GM23248 (cell line): ENCODE data around the gene DMBX1. TPM values are rescaled to one million over a fixed set of nuclear protein-coding genes. Genes with fewer than 3 reads are reported as not detected.
A peak's percentile ranks its signal among the peaks of the same experiment; 100 is the strongest.

Experiments
- DNase-seq: peaks from one replicate; pipeline ENCODE4 v3.0.0-alpha.2; 2015
- H2AFZ ChIP-seq: fragments of 200-600 bp; sonication (generic); 2 replicates; pipeline ENCODE4 v1.6.1; 2016; ENCODE audit warnings: antibody characterized with exemption
- H3F3A ChIP-seq: fragments of 200-600 bp; sonication (generic); 2 replicates; pipeline ENCODE4 v1.6.1; 2016; ENCODE audit warnings: mild to moderate bottlenecking, antibody characterized with exemption, mixed run types; ENCODE audit not compliant: insufficient read depth
- H3K27ac ChIP-seq: fragments of 200-600 bp; sonication (generic); 2 replicates; pipeline ENCODE4 v1.5.1; 2016; ENCODE audit warnings: mild to moderate bottlenecking
- H3K27me3 ChIP-seq: fragments of 200-600 bp; sonication (generic); replicated peaks from 2 replicates; pipeline ENCODE4 v1.6.1; 2016; ENCODE audit warnings: mild to moderate bottlenecking; ENCODE audit not compliant: insufficient read depth
- H3K36me3 ChIP-seq: fragments of 200-600 bp; sonication (generic); 2 replicates; pipeline ENCODE4 v1.6.1; 2016; ENCODE audit warnings: low read depth, mild to moderate bottlenecking
- H3K4me1 ChIP-seq: fragments of 200-600 bp; sonication (generic); 2 replicates; pipeline ENCODE4 v1.6.1; 2016; ENCODE audit warnings: mild to moderate bottlenecking; ENCODE audit not compliant: insufficient read depth
- H3K4me2 ChIP-seq: fragments of 200-600 bp; sonication (generic); one replicate; pipeline ENCODE4 v1.6.1; 2016; ENCODE audit warnings: mild to moderate bottlenecking; ENCODE audit not compliant: unreplicated experiment
- H3K4me3 ChIP-seq: fragments of 200-600 bp; sonication (generic); 2 replicates; pipeline ENCODE4 v1.5.1; 2016; ENCODE audit warnings: mild to moderate bottlenecking
- H3K79me2 ChIP-seq: fragments of 200-600 bp; sonication (generic); 2 replicates; pipeline ENCODE4 v1.6.1; 2016; ENCODE audit warnings: mild to moderate bottlenecking; ENCODE audit not compliant: insufficient read depth
- H3K9ac ChIP-seq: fragments of 200-600 bp; sonication (generic); 2 replicates; pipeline ENCODE4 v1.6.1; 2016; ENCODE audit warnings: mild to moderate bottlenecking
- H3K9me2 ChIP-seq: fragments of 200-600 bp; sonication (generic); 2 replicates; pipeline ENCODE4 v1.6.1; 2016; ENCODE audit warnings: mixed run types, mild to moderate bottlenecking, moderate library complexity; ENCODE audit not compliant: insufficient read depth
- H3K9me3 ChIP-seq: fragments of 200-600 bp; sonication (generic); one replicate; pipeline ENCODE4 v1.6.1; 2017; ENCODE audit warnings: low read depth
- H4K20me1 ChIP-seq: fragments of 200-600 bp; sonication (generic); 2 replicates; pipeline ENCODE4 v1.6.0; 2016; ENCODE audit not compliant: insufficient read depth
- EZH2 ChIP-seq: fragments of 200-600 bp; sonication (generic); IDR thresholded peaks from 2 replicates; pipeline ENCODE4 v1.6.1; 2018; ENCODE audit warnings: antibody characterized with exemption, mild to moderate bottlenecking; ENCODE audit not compliant: insufficient read depth, poor library complexity, severe bottlenecking
- EZH2phosphoT487 ChIP-seq: fragments of 200-600 bp; sonication (generic); IDR thresholded peaks from 2 replicates; pipeline ENCODE4 v1.6.1; 2018; ENCODE audit warnings: antibody characterized with exemption, moderate library complexity, mild to moderate bottlenecking, low read depth; ENCODE audit not compliant: insufficient read depth
- WGBS, 2 experiments: methylation state at CpG; one replicate each; pipeline ENCODE4 v1.1.6; 2015 to 2017; ENCODE audit warnings: low lambda C conversion rate in 2 of 2, low coverage in 1 of 2; ENCODE audit errors: missing lambda C conversion rate in 2 of 2; 5-methylcytosine and 5-hydroxymethylcytosine counted together
- in situ Hi-C: fragments of 300-500 bp; cut with MboI; formaldehyde crosslinking; loops from 2 replicates; pipeline ENCODE4 v1.15.0; 2020
- polyA plus RNA-seq: library from polyadenylated mRNA; unstranded; fragments of >200 nt; fragmentation: Nextera tagmentation; extraction: Ambion mirVana; gene quantifications from 2 replicates; pipeline ENCODE4 v1.2.1, GENCODE V29; 2016
- total RNA-seq: library from RNA; depleted of rRNA; stranded (reverse); fragments of >200 nt; shearing (Covaris generic); gene quantifications from 2 replicates; pipeline ENCODE4 v1.2.3, GENCODE V29; 2014

DMBX1 gene
- total and polyA plus RNA-seq, 2 experiments from 2014 or later = not detected

DNA sequence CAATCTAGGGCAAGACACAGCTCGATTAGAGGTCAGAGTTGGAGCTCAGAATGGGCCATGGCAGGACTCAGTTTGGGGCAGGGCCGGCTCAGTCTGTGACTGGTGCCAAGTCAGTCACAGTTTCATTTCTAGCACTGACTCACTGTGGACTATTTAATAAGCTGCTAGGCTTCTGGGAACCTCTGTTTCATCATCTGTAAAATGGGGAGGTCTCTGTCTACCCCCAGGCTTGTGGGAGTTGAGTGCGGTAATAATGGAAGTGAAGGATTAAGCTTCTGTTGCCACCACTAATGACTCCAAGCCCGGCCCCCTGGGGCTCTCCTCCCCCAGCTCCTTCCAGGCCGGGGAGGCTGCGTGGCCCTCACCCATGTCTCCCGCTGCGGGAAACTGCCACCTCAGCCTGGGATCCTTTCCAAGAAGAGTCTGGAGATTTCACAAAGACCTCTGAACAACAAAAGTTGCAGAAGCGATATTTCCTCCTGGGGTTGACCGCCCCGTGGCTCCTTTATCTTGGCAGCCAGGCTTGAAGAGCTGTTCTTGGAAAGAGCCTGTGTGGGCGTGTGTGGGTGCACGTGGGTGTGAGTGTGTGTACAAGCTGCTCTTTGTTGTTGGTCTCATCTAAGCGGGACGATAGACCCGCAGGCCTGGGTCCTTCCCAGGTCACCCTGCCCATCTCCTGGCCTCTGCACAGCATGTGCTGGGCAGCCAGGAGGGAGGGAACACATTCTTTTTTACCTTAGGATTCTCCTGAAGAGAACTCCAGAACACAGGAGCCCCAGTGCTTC, 32.7 kb downstream of the DMBX1 start:
- in situ Hi-C loops = loop anchor here (10.0 kb wide), 1 partner anchor 48 kb away; no protein-coding TSS in a partner anchor
- peak overlapping the region; percentile 50 for H3K9ac ChIP-seq
- peak; percentile 91 for DNase-seq
- no peaks in the 10 kb centered on the region for H3K9me2 ChIP-seq
- peak overlapping the region; percentile 64 for H2AFZ ChIP-seq
- 2 to 3% methylated on average over 16 of the region's 16 CpGs for WGBS, 2 experiments
- H4K20me1 ChIP-seq = no peaks in the 10 kb centered on the region
- peak overlapping the region; percentile 23 for H3K4me2 ChIP-seq
- H3K36me3 ChIP-seq = no peaks in the 10 kb centered on the region
- TF ChIP-seq EZH2phosphoT487 (peak; percentile 83; the same call in 1 of the 2 replicates), EZH2 (no peak)
- no peaks in the 10 kb centered on the region for H3K9me3 ChIP-seq
- H3K4me3 ChIP-seq = 0 out of 2 replicates have a peak overlapping the region, but pooled peaks have one; percentile 19
- H3K79me2 ChIP-seq = no peaks in the 10 kb centered on the region
- peak overlapping the region; percentile 69 for H3K27ac ChIP-seq
- peaks cover 34% of the 10 kb centered on the region for H3K4me1 ChIP-seq
- peaks cover 24% of the 10 kb centered on the region; the same call in 1 of the 2 replicates for H3F3A ChIP-seq
- H3K27me3 ChIP-seq = no peaks in the 10 kb centered on the region

GRCh38 chr1:46522969-46523320, 33.3 kb downstream of the DMBX1 start:
- Histone ChIP-seq H3F3A (peaks cover 24% of the 10 kb centered on the region; the same call in 1 of the 2 replicates), H3K27me3 (no peaks in the 10 kb centered on the region), H3K79me2 (no peaks in the 10 kb centered on the region), H3K9me2 (no peaks in the 10 kb centered on the region), H3K9me3 (no peaks in the 10 kb centered on the region), H3K4me1 (peaks cover 34% of the 10 kb centered on the region), H3K9ac (peak overlapping the region; percentile 50), H3K4me3 (0 out of 2 replicates have a peak overlapping the region, but pooled peaks have one; percentile 19), H2AFZ (no peak overlapping the region), H4K20me1 (no peaks in the 10 kb centered on the region), H3K36me3 (no peaks in the 10 kb centered on the region), H3K4me2 (peak overlapping the region; percentile 20), H3K27ac (peak overlapping the region; percentile 69)
- 74 to 76% methylated on average over 13 of the region's 13 CpGs for WGBS, 2 experiments
- TF ChIP-seq EZH2 (no peak), EZH2phosphoT487 (no peak)
- no peak for DNase-seq
- in situ Hi-C loops = loop anchor here (10.0 kb wide), 1 partner anchor 48 kb away; no protein-coding TSS in a partner anchor

GRCh38 chr1:46523496-46524353, 34.1 kb downstream of the DMBX1 start:
- peaks cover 34% of the 10 kb centered on the region for H3K4me1 ChIP-seq
- no peak overlapping the region for H3K4me3 ChIP-seq
- in situ Hi-C loops = loop anchor here (10.0 kb wide), 1 partner anchor 49 kb away; no protein-coding TSS in a partner anchor

GRCh38 chr1:46524843-46525242, 35.2 kb downstream of the DMBX1 start:
- TF ChIP-seq EZH2phosphoT487 (no peak), EZH2 (no peak)

More at GRCh38 chr1:46523496-46524353, 34.1 kb downstream of the DMBX1 start:
- Histone ChIP-seq H3K9ac (no peak overlapping the region), H2AFZ (no peak overlapping the region), H3F3A (peaks cover 24% of the 10 kb centered on the region; the same call in 1 of the 2 replicates), H3K79me2 (no peaks in the 10 kb centered on the region), H3K9me2 (no peaks in the 10 kb centered on the region), H3K9me3 (no peaks in the 10 kb centered on the region), H3K27me3 (peaks cover 4% of the 10 kb centered on the region; the same call in 1 of the 2 replicates), H3K27ac (no peak overlapping the region), H3K4me2 (no peak overlapping the region), H4K20me1 (no peaks in the 10 kb centered on the region), H3K36me3 (no peaks in the 10 kb centered on the region)
- no peak for DNase-seq
- 92 to 94% methylated on average over 11 of the region's 11 CpGs for WGBS, 2 experiments
- TF ChIP-seq EZH2phosphoT487 = no peak

More at GRCh38 chr1:46524843-46525242, 35.2 kb downstream of the DMBX1 start:
- no peak overlapping the region for H3K9ac ChIP-seq
- H3K9me3 ChIP-seq = no peaks in the 10 kb centered on the region
- no peaks in the 10 kb centered on the region for H4K20me1 ChIP-seq
- no peak overlapping the region for H2AFZ ChIP-seq
- H3F3A ChIP-seq = peaks cover 24% of the 10 kb centered on the region; the same call in 1 of the 2 replicates
- no peaks in the 10 kb centered on the region for H3K79me2 ChIP-seq
- 68 to 80% methylated on average over 5 of the region's 5 CpGs for WGBS, 2 experiments
- no peak overlapping the region for H3K4me3 ChIP-seq
- H3K4me2 ChIP-seq = no peak overlapping the region
- DNase-seq = no peak
- in situ Hi-C loops = loop anchor here (10.0 kb wide), 1 partner anchor 50 kb away; no protein-coding TSS in a partner anchor
- H3K27ac ChIP-seq = no peak overlapping the region
- H3K4me1 ChIP-seq = peaks cover 32% of the 10 kb centered on the region
- H3K9me2 ChIP-seq = no peaks in the 10 kb centered on the region
- H3K36me3 ChIP-seq = no peaks in the 10 kb centered on the region
- H3K27me3 ChIP-seq = peaks cover 11% of the 10 kb centered on the region; the same call in 1 of the 2 replicates
